Activated CD4-positive, alpha-beta T cell treated with anti-CD3 and anti-CD28 coated beads, Interleukin-2, amount 10 ng/mL, durations not matched to agents 24 days and 14 days (primary cell): ENCODE measurements around the gene SNTN. TPM values are rescaled to one million over a fixed set of nuclear protein-coding genes. Genes with fewer than 3 reads are reported as not detected.

Experiments used
- DNase-seq: peaks from one replicate; pipeline ENCODE4 v3.0.0; 2022
- H3K27ac Mint-ChIP-seq: one replicate; pipeline ENCODE4 v1.8.0; 2022; ENCODE audit warnings: mild to moderate bottlenecking, mixed read lengths
- H3K27me3 Mint-ChIP-seq: one replicate; pipeline ENCODE4 v1.8.0; 2022; ENCODE audit warnings: mixed read lengths
- H3K36me3 Mint-ChIP-seq: one replicate; pipeline ENCODE4 v1.8.0; 2022; ENCODE audit warnings: low read depth, mild to moderate bottlenecking, mixed read lengths
- H3K4me1 Mint-ChIP-seq: one replicate; pipeline ENCODE4 v1.8.0; 2021; ENCODE audit warnings: mixed read lengths
- H3K4me3 Mint-ChIP-seq: one replicate; pipeline ENCODE4 v1.8.0; 2022; ENCODE audit warnings: mild to moderate bottlenecking, moderate library complexity, mixed read lengths
- H3K9me3 Mint-ChIP-seq: one replicate; pipeline ENCODE4 v1.8.0; 2021; ENCODE audit warnings: mixed read lengths
- intact Hi-C: fragments of 100-400 bp; cut with micrococcal nuclease; formaldehyde crosslinking; loops from one replicate; pipeline ENCODE4 v1.15.1; 2023
- total RNA-seq: library from RNA; stranded (reverse); gene quantifications from 2 replicates; pipeline ENCODE4 v1.2.3, GENCODE V29; 2022

Gene SNTN
- total RNA-seq, 1 donor from 2014 or later: not detected

DNA sequence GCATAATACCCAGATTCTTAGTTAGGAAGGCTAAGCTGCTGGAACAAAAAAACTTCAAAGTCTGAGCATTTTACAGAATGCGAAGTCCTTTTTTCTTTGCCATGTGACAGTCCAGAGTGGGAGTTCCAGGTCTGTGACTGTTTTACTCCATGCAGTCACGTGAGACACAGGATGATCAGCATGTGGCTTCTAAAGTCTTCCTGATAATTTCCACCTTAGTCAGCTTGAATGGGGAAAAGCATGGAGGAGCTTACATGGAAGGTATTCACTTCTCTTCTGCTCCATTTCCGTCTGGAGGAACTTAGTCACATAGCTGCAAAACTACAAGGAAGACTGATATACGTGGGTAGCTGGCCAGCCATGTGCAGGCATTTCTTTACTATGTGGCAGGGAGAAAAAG lies 1.7 kb downstream of the SNTN start:
- Mint-ChIP-seq H3K9me3 (no peaks in the 10 kb centered on the region), H3K27ac (no peak overlapping the region)
- intact Hi-C loops: no loop called here

GRCh38 chr3:63654931-63655330 lies 2.5 kb downstream of the SNTN start:
- Mint-ChIP-seq H3K27me3 (no peaks in the 10 kb centered on the region), H3K4me3 (no peak overlapping the region), H3K4me1 (no peaks in the 10 kb centered on the region), H3K27ac (no peak overlapping the region), H3K9me3 (no peaks in the 10 kb centered on the region), H3K36me3 (no peaks in the 10 kb centered on the region)
- DNase-seq: no peak
- intact Hi-C loops: no loop called here

More for the DNA sequence above, 1.7 kb downstream of the SNTN start:
- no peaks in the 10 kb centered on the region for H3K36me3 Mint-ChIP-seq
- H3K4me3 Mint-ChIP-seq: no peak overlapping the region
- no peaks in the 10 kb centered on the region for H3K4me1 Mint-ChIP-seq
- H3K27me3 Mint-ChIP-seq: no peaks in the 10 kb centered on the region
- DNase-seq: no peak

- Mint-ChIP-seq H3K36me3 (no peaks in the 10 kb centered on the region), H3K27me3 (no peaks in the 10 kb centered on the region), H3K27ac (no peak overlapping the region), H3K4me1 (no peaks in the 10 kb centered on the region), H3K4me3 (no peak overlapping the region), H3K9me3 (no peaks in the 10 kb centered on the region)
- DNase-seq: no peak
- intact Hi-C loops: no loop called here
Measured at GRCh38 chr3:63655519-63655918, 3.0 kb downstream of the SNTN start.

GRCh38 chr3:63656786-63657185 lies 4.3 kb downstream of the SNTN start:
- no peaks in the 10 kb centered on the region for H3K36me3 Mint-ChIP-seq
- no peaks in the 10 kb centered on the region for H3K27me3 Mint-ChIP-seq
- intact Hi-C loops: no loop called here
- H3K4me1 Mint-ChIP-seq: no peaks in the 10 kb centered on the region
- no peak for DNase-seq
- no peaks in the 10 kb centered on the region for H3K9me3 Mint-ChIP-seq
- no peak overlapping the region for H3K4me3 Mint-ChIP-seq
- no peak overlapping the region for H3K27ac Mint-ChIP-seq

DNA sequence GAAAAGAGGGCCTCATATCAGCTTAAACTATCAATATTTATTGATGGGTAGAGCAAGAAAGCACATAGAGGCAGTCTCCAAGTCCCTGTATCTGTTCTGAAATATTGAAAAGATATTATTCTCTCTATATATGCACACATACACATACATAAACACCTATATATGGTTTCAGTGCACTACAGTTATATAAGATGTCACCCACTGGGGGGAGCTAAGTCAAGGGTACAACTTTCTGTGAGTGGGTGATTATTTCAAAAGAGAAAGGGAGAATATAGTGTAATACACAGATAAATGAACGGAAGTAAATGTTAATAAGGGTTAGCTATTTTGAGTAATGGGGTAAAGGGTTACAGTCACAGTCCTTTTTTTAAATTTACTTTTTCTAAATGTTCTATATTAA lies 8.8 kb downstream of the SNTN start:
- Mint-ChIP-seq H3K36me3 (no peaks in the 10 kb centered on the region), H3K27me3 (no peaks in the 10 kb centered on the region), H3K4me3 (no peak overlapping the region), H3K4me1 (no peaks in the 10 kb centered on the region), H3K9me3 (no peaks in the 10 kb centered on the region), H3K27ac (no peak overlapping the region)
- intact Hi-C loops: no loop called here
- DNase-seq: no peak

DNA sequence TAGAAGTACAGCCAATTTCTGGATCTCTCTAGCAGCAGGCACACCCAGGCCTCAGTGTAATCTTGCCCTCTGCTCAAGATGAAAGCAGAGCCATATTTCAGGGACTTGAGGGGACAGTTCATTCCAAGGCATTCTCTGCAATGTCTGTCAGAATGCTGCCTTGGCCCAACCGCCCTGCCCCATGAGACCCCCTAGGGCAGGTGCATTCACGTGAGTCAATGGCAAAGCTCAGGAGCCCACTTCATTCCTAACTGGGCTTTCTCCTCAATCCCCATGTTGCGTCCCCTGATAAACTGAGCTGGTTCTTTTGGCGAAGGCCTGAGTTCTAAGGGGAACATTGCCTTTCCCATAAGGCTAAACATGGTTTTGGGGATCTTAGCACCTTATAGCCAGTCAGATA lies 9.5 kb downstream of the SNTN start:
- DNase-seq: no peak
- intact Hi-C loops: no loop called here
- no peak overlapping the region for H3K27ac Mint-ChIP-seq
- H3K27me3 Mint-ChIP-seq: no peaks in the 10 kb centered on the region
- no peaks in the 10 kb centered on the region for H3K36me3 Mint-ChIP-seq
- no peaks in the 10 kb centered on the region for H3K9me3 Mint-ChIP-seq
- H3K4me1 Mint-ChIP-seq: no peaks in the 10 kb centered on the region
- H3K4me3 Mint-ChIP-seq: no peak overlapping the region

- no peaks in the 10 kb centered on the region for H3K27me3 Mint-ChIP-seq
- no peaks in the 10 kb centered on the region for H3K36me3 Mint-ChIP-seq
- H3K9me3 Mint-ChIP-seq: no peaks in the 10 kb centered on the region
- H3K4me1 Mint-ChIP-seq: no peaks in the 10 kb centered on the region
- DNase-seq: no peak
- intact Hi-C loops: no loop called here
- no peak overlapping the region for H3K4me3 Mint-ChIP-seq
- no peak overlapping the region for H3K27ac Mint-ChIP-seq
Measured at GRCh38 chr3:63662500-63662899, 10.0 kb downstream of the SNTN start.

GRCh38 chr3:63670544-63670943 lies 18.1 kb downstream of the SNTN start:
- no peak overlapping the region for H3K4me3 Mint-ChIP-seq
- H3K27ac Mint-ChIP-seq: no peak overlapping the region
- H3K27me3 Mint-ChIP-seq: no peaks in the 10 kb centered on the region
- H3K36me3 Mint-ChIP-seq: no peaks in the 10 kb centered on the region
- no peaks in the 10 kb centered on the region for H3K4me1 Mint-ChIP-seq
- no peaks in the 10 kb centered on the region for H3K9me3 Mint-ChIP-seq
- DNase-seq: no peak
- intact Hi-C loops: no loop called here

- H3K4me1 Mint-ChIP-seq: no peaks in the 10 kb centered on the region
- DNase-seq: no peak
- intact Hi-C loops: no loop called here
- no peak overlapping the region for H3K4me3 Mint-ChIP-seq
- no peaks in the 10 kb centered on the region for H3K36me3 Mint-ChIP-seq
- no peaks in the 10 kb centered on the region for H3K27me3 Mint-ChIP-seq
- H3K9me3 Mint-ChIP-seq: no peaks in the 10 kb centered on the region
- no peak overlapping the region for H3K27ac Mint-ChIP-seq
Measured at GRCh38 chr3:63673111-63673510, 20.6 kb downstream of the SNTN start.

GRCh38 chr3:63674586-63674985 lies 22.1 kb downstream of the SNTN start:
- no peaks in the 10 kb centered on the region for H3K27me3 Mint-ChIP-seq
- no peak overlapping the region for H3K4me3 Mint-ChIP-seq
- DNase-seq: no peak
- H3K27ac Mint-ChIP-seq: no peak overlapping the region
- H3K36me3 Mint-ChIP-seq: no peaks in the 10 kb centered on the region
- no peaks in the 10 kb centered on the region for H3K4me1 Mint-ChIP-seq
- H3K9me3 Mint-ChIP-seq: no peaks in the 10 kb centered on the region
- intact Hi-C loops: no loop called here

DNA sequence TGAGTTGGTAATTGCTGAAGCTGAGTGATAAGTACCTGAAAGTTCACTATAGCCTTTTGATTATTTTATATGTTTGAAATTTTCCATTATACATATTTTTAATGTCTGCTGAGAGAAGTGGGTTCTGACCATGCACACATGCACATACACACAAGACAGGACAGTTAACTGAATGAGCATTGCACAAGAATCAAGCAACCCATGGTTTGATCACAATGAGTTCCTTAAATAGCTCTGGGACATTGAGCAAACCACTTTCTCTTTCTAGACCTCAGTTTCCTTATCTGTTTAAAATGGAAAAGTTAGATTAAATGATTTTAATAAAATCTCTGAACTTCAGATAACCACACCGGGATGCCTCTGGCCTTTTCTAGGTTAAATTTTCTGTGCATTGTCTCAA lies 26.7 kb downstream of the SNTN start:
- H3K9me3 Mint-ChIP-seq: no peaks in the 10 kb centered on the region
- no peaks in the 10 kb centered on the region for H3K36me3 Mint-ChIP-seq
- intact Hi-C loops: no loop called here
- no peak overlapping the region for H3K4me3 Mint-ChIP-seq
- DNase-seq: no peak
- H3K27ac Mint-ChIP-seq: no peak overlapping the region
- no peaks in the 10 kb centered on the region for H3K4me1 Mint-ChIP-seq
- no peaks in the 10 kb centered on the region for H3K27me3 Mint-ChIP-seq

DNA sequence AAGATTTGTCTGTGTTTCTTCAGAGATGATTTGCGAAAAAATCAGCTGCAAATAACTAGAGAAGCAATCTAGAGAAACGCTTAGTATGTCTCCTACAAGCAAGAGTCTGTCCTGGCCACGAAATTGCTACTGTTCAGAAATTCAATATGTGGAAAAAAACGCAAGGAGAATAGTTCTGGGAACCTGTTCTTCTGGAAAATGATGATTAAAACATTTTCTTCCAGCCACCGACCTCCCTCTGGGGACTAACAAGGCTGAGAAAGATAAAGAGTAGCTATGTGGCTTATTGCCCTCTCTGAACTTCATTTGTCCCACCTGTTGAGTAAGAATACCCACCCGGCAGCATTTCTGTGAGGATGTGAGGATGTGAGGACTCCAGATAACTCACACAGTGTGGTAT lies 31.6 kb downstream of the SNTN start:
- DNase-seq: no peak
- Mint-ChIP-seq H3K27me3 (no peaks in the 10 kb centered on the region), H3K4me1 (no peaks in the 10 kb centered on the region), H3K36me3 (no peaks in the 10 kb centered on the region), H3K27ac (no peak overlapping the region), H3K9me3 (no peaks in the 10 kb centered on the region), H3K4me3 (no peak overlapping the region)
- intact Hi-C loops: no loop called here

- no peak overlapping the region for H3K27ac Mint-ChIP-seq
- no peaks in the 10 kb centered on the region for H3K27me3 Mint-ChIP-seq
- DNase-seq: no peak
- no peaks in the 10 kb centered on the region for H3K9me3 Mint-ChIP-seq
- H3K4me1 Mint-ChIP-seq: no peaks in the 10 kb centered on the region
- no peaks in the 10 kb centered on the region for H3K36me3 Mint-ChIP-seq
- no peak overlapping the region for H3K4me3 Mint-ChIP-seq
- intact Hi-C loops: no loop called here
Measured at GRCh38 chr3:63685340-63685739, 32.9 kb downstream of the SNTN start.

DNA sequence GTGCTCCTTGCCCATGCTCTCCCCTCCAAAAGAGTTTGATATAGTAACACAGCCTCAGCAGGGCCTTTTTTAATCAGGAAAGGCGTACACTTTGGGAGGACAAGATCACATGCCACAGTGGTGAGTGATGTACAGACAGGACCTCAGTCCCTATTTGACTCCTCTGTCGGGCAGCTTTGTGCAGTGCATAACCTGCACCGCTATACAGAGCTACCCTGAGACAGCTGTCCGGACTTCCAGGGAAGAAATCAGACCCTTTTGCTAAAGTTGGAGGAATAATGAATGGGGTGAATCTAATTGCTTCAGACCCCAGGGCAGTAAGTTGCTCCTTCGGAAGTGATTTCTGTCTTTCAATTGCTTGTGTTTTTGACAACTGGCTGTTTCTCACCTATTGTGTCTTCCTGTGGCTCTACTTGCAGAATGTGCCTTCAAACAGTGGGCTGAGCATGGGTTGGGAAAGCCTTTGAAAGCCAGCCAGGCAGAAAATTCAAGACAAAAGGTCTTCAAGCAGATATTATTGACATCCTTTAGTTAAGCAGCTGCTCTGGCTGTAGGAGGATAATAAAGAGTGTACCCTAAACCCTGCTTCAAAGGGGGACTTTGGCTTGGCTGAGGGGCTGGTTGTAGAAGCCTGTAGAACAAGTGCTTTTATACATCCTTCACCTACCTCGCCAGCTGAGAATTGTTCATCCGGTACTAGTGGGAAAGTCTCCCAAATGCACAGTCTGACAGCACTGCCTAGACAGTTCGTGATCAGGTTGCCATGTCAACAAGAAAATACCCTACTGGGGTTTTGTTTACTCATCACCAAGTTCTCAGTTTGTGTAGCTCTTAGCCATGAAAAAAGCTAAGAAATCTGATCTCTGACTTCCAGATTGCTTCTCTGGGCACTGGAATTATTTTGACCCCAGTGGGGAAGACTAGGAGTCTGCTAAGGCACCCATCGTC lies 35.1 kb downstream of the SNTN start:
- Mint-ChIP-seq H3K4me3 (no peak overlapping the region), H3K4me1 (no peaks in the 10 kb centered on the region), H3K27me3 (no peaks in the 10 kb centered on the region), H3K27ac (no peak overlapping the region), H3K9me3 (no peaks in the 10 kb centered on the region), H3K36me3 (no peaks in the 10 kb centered on the region)
- DNase-seq: no peak
- intact Hi-C loops: no loop called here

- peaks cover 7% of the 10 kb centered on the region for H3K9me3 Mint-ChIP-seq
- intact Hi-C loops: no loop called here
- H3K36me3 Mint-ChIP-seq: no peaks in the 10 kb centered on the region
- DNase-seq: no peak
- no peaks in the 10 kb centered on the region for H3K27me3 Mint-ChIP-seq
- no peak overlapping the region for H3K27ac Mint-ChIP-seq
- H3K4me3 Mint-ChIP-seq: no peak overlapping the region
- H3K4me1 Mint-ChIP-seq: no peaks in the 10 kb centered on the region
Measured at GRCh38 chr3:63689285-63689684, 36.8 kb downstream of the SNTN start.
